HCT116 (cell line): Measurements from ENCODE around the gene SLC17A4. TPM values are rescaled to one million over a fixed set of nuclear protein-coding genes. Genes with fewer than 3 reads are reported as not detected.

Experiments used
- ATAC-seq: fragments of 200-7000 bp; cut with Tn5 transposase; 2 replicates; pipeline ENCODE4 v1.9.1; 2020; ENCODE audit warnings: mild to moderate bottlenecking, moderate library complexity
- BruUV-seq: library from RNA; stranded (reverse); fragments of 400-500 nt; replicated peaks from 2 replicates; lab custom pipeline; 2021; lab: Mats Ljungman, UMichigan
- CTCF ChIA-PET: fragments of 300-600 bp; sonication (Branson Sonifier 250); formaldehyde crosslinking; loops from one replicate; lab custom pipeline; 2021; ENCODE audit warnings: antibody characterized with exemption; lab: Charles Lee
- POLR2A ChIA-PET: fragments of 300-600, 350-600 bp; sonication (Branson Sonifier 250); formaldehyde crosslinking; loops from one replicate; lab custom pipeline; 2021; ENCODE audit warnings: antibody characterized with exemption; lab: Charles Lee
- RAD21 ChIA-PET, 2 experiments: fragments of 300-600 bp; sonication (Branson Sonifier 250); formaldehyde crosslinking; loops; one replicate each; lab custom pipeline; 2023; ENCODE audit warnings: low total read pairs in 2 of 2; ENCODE audit not compliant: uncharacterized antibody in 2 of 2, unreplicated experiment in 2 of 2, low non-redundant PET in 1 of 2; lab: Charles Lee
- DNase-seq: peaks from one replicate; pipeline ENCODE4 v3.0.0-alpha.2; 2010; ENCODE audit warnings: low read depth, low spot score
- H2AFZ ChIP-seq: fragments of 200-600 bp; shearing (Covaris generic), sonication (generic); 2 replicates; pipeline ENCODE4 v1.6.1; 2017; ENCODE audit warnings: low read depth, mixed run types, mixed read lengths, antibody characterized with exemption, low read length; ENCODE audit not compliant: poor library complexity, severe bottlenecking
- H3K27ac ChIP-seq: 2 replicates; pipeline ENCODE4 v1.5.1; 2012; ENCODE audit warnings: low read depth, low read length
- H3K27me3 ChIP-seq: fragments of 200-600 bp; sonication (generic); 2 replicates; pipeline ENCODE4 v1.6.1; 2016; ENCODE audit warnings: mixed run types, low read length, mixed read lengths; ENCODE audit not compliant: insufficient read depth
- H3K36me3 ChIP-seq, 2 experiments: fragments of 200-500 bp in 1 of 2; fragments of 200-600 bp in 1 of 2; sonication (Bioruptor generic) in 1 of 2; sonication (generic) in 1 of 2; 2 replicates each; pipeline versions ENCODE4 v1.5.1 to v1.6.1; 2014 to 2016; ENCODE audit warnings: low read length in 2 of 2, inconsistent platforms in 1 of 2, mixed read lengths in 1 of 2, mixed run types in 1 of 2; ENCODE audit not compliant: insufficient read depth in 2 of 2, control insufficient read depth in 1 of 2
- H3K4me1 ChIP-seq, 2 experiments: fragments of 200-600 bp in 1 of 2; sonication (generic) in 1 of 2; 2 replicates each; pipeline versions ENCODE4 v1.5.1 to v1.6.1; 2012 to 2017; ENCODE audit warnings: low read length in 2 of 2, inconsistent platforms in 1 of 2, mild to moderate bottlenecking in 1 of 2, mixed read lengths in 1 of 2, mixed run types in 1 of 2, moderate library complexity in 1 of 2; ENCODE audit not compliant: insufficient read depth in 2 of 2, control insufficient read depth in 1 of 2
- H3K4me2 ChIP-seq: fragments of 200-600 bp; sonication (generic); 2 replicates; pipeline ENCODE4 v1.6.1; 2017; ENCODE audit warnings: mixed run types, low read length, mixed read lengths
- H3K4me3 ChIP-seq, 2 experiments: fragments of 200-600 bp in 1 of 2; sonication (generic) in 1 of 2; replicated peaks in 1 of 2; 2 replicates each; pipeline ENCODE4 v1.5.1; 2011 to 2016; ENCODE audit warnings: low read length in 2 of 2, control low read depth in 1 of 2, low read depth in 1 of 2, mild to moderate bottlenecking in 1 of 2, mixed read lengths in 1 of 2, mixed run types in 1 of 2
- H3K79me2 ChIP-seq: fragments of 200-600 bp; sonication (generic); 2 replicates; pipeline ENCODE4 v1.6.1; 2017; ENCODE audit warnings: mild to moderate bottlenecking, mixed run types, low read length, moderate library complexity, mixed read lengths; ENCODE audit not compliant: insufficient read depth
- H3K9ac ChIP-seq: fragments of 200-600 bp; sonication (generic); 2 replicates; pipeline ENCODE4 v1.6.1; 2016; ENCODE audit warnings: low read length, mixed read lengths
- H3K9me2 ChIP-seq: fragments of 200-600 bp; sonication (generic), shearing (Covaris generic); 2 replicates; pipeline ENCODE4 v1.6.1; 2017; ENCODE audit warnings: mixed run types, mild to moderate bottlenecking, moderate library complexity; ENCODE audit not compliant: insufficient read depth
- H3K9me3 ChIP-seq, 2 experiments: fragments of 200-500 bp in 1 of 2; fragments of 200-600 bp in 1 of 2; sonication (Bioruptor generic) in 1 of 2; sonication (generic) in 1 of 2; 2 replicates each; pipeline ENCODE4 v1.6.1; 2014 to 2017; ENCODE audit warnings: low read length in 2 of 2, mixed read lengths in 2 of 2, inconsistent platforms in 1 of 2, low read depth in 1 of 2, mild to moderate bottlenecking in 1 of 2, mixed run types in 1 of 2, moderate library complexity in 1 of 2; ENCODE audit not compliant: control insufficient read depth in 1 of 2, insufficient read depth in 1 of 2
- H4K20me1 ChIP-seq: fragments of 200-600 bp; sonication (generic), shearing (Covaris generic); 2 replicates; pipeline ENCODE4 v1.6.1; 2017; ENCODE audit warnings: mixed run types, mild to moderate bottlenecking, moderate library complexity; ENCODE audit not compliant: insufficient read depth
- CTCF ChIP-seq, 3 experiments: fragments of 200-600 bp in 1 of 3; sonication (generic) in 1 of 3; IDR thresholded peaks in 2 of 3; conservative IDR thresholded peaks in 1 of 3; 2 replicates each; pipeline ENCODE4 v1.5.1; 2012 to 2017; ENCODE audit warnings: low read depth in 2 of 3, low read length in 2 of 3, antibody characterized with exemption in 1 of 3, borderline replicate concordance in 1 of 3, control low read depth in 1 of 3, mild to moderate bottlenecking in 1 of 3, mixed read lengths in 1 of 3, mixed run types in 1 of 3, moderate library complexity in 1 of 3; ENCODE audit not compliant: insufficient read depth in 1 of 3
- EGR1 ChIP-seq: IDR thresholded peaks from 2 replicates; pipeline ENCODE4 v1.6.1; 2012; ENCODE audit warnings: low read depth
- ELF1 ChIP-seq: IDR thresholded peaks from 2 replicates; pipeline ENCODE4 v1.6.1; 2012; ENCODE audit warnings: low read depth, borderline replicate concordance
- EZH2phosphoT487 ChIP-seq: fragments of 200-600 bp; IDR thresholded peaks from 2 replicates; pipeline ENCODE4 v1.6.1; 2018; ENCODE audit warnings: antibody characterized with exemption, borderline replicate concordance
- RAD21 ChIP-seq: IDR thresholded peaks from 2 replicates; pipeline ENCODE4 v1.6.1; 2012; ENCODE audit warnings: low read depth, mild to moderate bottlenecking
- SIN3A ChIP-seq: IDR thresholded peaks from 2 replicates; pipeline ENCODE4 v1.6.1; 2012; ENCODE audit warnings: low read depth
- SRF ChIP-seq: IDR thresholded peaks from 2 replicates; pipeline ENCODE4 v1.6.1; 2012; ENCODE audit warnings: low read depth
- YY1 ChIP-seq: IDR thresholded peaks from 2 replicates; pipeline ENCODE4 v1.6.1; 2011; ENCODE audit warnings: low read length, low read depth, moderate library complexity, mild to moderate bottlenecking; ENCODE audit not compliant: insufficient replicate concordance; ENCODE audit errors: extremely low read depth
- intact Hi-C: fragments of 100-400 bp; cut with micrococcal nuclease; formaldehyde crosslinking; loops from 2 replicates; pipeline ENCODE4 v1.10.0; 2022
- total RNA-seq: library from RNA; stranded (reverse); gene quantifications from one replicate; pipeline ENCODE4 v1.2.1, GENCODE V29; 2021; ENCODE audit not compliant: unreplicated experiment

The SLC17A4 gene
- total RNA-seq, 1 experiment from 2014 or later = not detected

DNA sequence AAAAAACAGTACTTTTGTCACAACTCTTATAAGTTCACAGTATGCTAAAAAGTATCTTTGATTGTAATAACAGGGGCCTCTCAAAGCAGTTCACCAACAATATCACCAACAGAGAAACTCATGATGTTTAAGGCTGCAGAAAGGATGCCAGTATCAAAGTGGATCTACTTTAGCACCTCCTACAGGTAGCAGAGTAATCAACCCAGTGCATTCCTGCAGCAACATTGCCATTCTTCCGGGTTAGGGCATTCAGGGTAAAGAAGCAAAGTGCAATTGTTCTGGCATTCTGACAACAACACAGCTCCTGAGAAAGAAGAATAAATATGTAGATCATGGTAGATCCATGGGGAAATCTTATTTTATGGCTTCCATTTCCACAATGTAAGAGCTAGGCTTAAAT, 7.6 kb upstream of the SLC17A4 start:
- no peak overlapping the region for H3K9ac ChIP-seq
- POLR2A ChIA-PET = no interaction called here

DNA sequence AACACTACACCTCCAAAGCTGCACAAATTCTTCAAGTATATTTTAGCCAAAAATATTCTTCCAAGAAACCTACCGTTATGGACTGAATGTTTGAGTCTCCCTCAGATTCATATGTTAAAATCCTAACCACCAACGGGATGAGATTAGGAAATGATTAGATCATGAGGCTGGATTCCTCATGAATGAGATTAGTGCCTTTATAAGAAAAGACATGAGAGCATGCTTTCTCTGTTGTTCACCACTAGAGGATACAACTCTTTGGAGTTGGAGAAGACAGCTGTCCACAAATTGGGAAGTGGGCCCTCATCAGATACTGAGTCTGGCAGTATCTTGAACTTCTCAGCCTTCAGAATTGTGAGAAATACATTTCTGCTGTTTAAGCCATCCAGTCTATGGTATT, 7.1 kb upstream of the SLC17A4 start:
- Histone ChIP-seq H3K9ac (no peak overlapping the region), H3K9me2 (no peaks in the 10 kb centered on the region), H3K27ac (no peak overlapping the region), H3K79me2 (no peaks in the 10 kb centered on the region), H4K20me1 (no peaks in the 10 kb centered on the region), H3K27me3 (no peaks in the 10 kb centered on the region), H3K36me3 (no peaks in the 10 kb centered on the region), H3K4me1 (peaks cover 0 to 6% of the 10 kb centered on the region in 2 experiments; a peak in 1 of 4 replicates), H2AFZ (no peak overlapping the region), H3K4me3 (no peak overlapping the region), H3K4me2 (no peak overlapping the region), H3K9me3 (no peaks in the 10 kb centered on the region)
- no peak for DNase-seq
- BruUV-seq = no TSS peak
- no peak for ATAC-seq
- intact Hi-C loops = no loop called here
- ChIA-PET POLR2A (no interaction called here), CTCF (no interaction called here), RAD21 (no interaction called here)
- TF ChIP-seq YY1 (no peak), EZH2phosphoT487 (no peak), SRF (no peak), SIN3A (no peak), ELF1 (no peak), EGR1 (no peak), RAD21 (no peak)

More for the DNA sequence above, 7.6 kb upstream of the SLC17A4 start:
- ChIA-PET RAD21 (no interaction called here), CTCF (no interaction called here)
- Histone ChIP-seq H3K79me2 (no peaks in the 10 kb centered on the region), H2AFZ (no peak overlapping the region), H3K27me3 (no peaks in the 10 kb centered on the region), H4K20me1 (no peaks in the 10 kb centered on the region), H3K27ac (no peak overlapping the region), H3K4me2 (no peak overlapping the region), H3K4me1 (peaks cover 0 to 6% of the 10 kb centered on the region in 2 experiments; a peak in 1 of 4 replicates), H3K36me3 (no peaks in the 10 kb centered on the region), H3K4me3 (no peak overlapping the region), H3K9me2 (no peaks in the 10 kb centered on the region), H3K9me3 (no peaks in the 10 kb centered on the region)
- intact Hi-C loops = no loop called here
- TF ChIP-seq CTCF (IDR thresholded peaks at IDR 0.05 in 2 of 3, conservative IDR thresholded peaks at IDR 0.05 in 1 of 3; ENCODE audit: borderline replicate concordance in 1 of 3, insufficient read depth in 1 of 3, low read depth in 2 of 3, low read length in 2 of 3) (peak in 2 of 3 experiments; percentile 22 to 49; a peak in 2 of 6 replicates), SRF (no peak)
- DNase-seq (no peak), ATAC-seq (no peak)
- BruUV-seq = no TSS peak
